H9 (cell line): ENCODE data around the gene GTF3C5. TPM values are rescaled to one million over a fixed set of nuclear protein-coding genes. Genes with fewer than 3 reads are reported as not detected.

ENCODE experiments used
- DNase-seq: peaks from one replicate; pipeline ENCODE4 v3.0.0-alpha.2; 2017
- H2AFZ ChIP-seq: one replicate; pipeline ENCODE4 v1.6.1; 2013; ENCODE audit warnings: mild to moderate bottlenecking, low read length, control low read depth, moderate library complexity
- H2AK5ac ChIP-seq: 2 replicates; pipeline ENCODE4 v1.6.1; 2013; ENCODE audit warnings: low read length, control low read depth, mixed read lengths; ENCODE audit not compliant: insufficient read length
- H2BK120ac ChIP-seq: one replicate; pipeline ENCODE4 v1.6.1; 2013; ENCODE audit warnings: low read depth, mild to moderate bottlenecking, low read length, control low read depth, inconsistent platforms; ENCODE audit not compliant: poor library complexity, severe bottlenecking
- H2BK12ac ChIP-seq: 2 replicates; pipeline ENCODE4 v1.6.1; 2013; ENCODE audit warnings: low read length, control low read depth, mixed read lengths, low read depth; ENCODE audit not compliant: insufficient read length
- H2BK15ac ChIP-seq: 2 replicates; pipeline ENCODE4 v1.6.1; 2013; ENCODE audit warnings: low read depth, low read length, control low read depth
- H2BK20ac ChIP-seq: one replicate; pipeline ENCODE4 v1.6.1; 2013; ENCODE audit warnings: low read depth, mild to moderate bottlenecking, low read length, control low read depth, inconsistent platforms; ENCODE audit not compliant: poor library complexity, severe bottlenecking
- H2BK5ac ChIP-seq: 2 replicates; pipeline ENCODE4 v1.6.1; 2013; ENCODE audit warnings: low read length, control low read depth, mixed read lengths; ENCODE audit not compliant: insufficient read length
- H3K14ac ChIP-seq: 2 replicates; pipeline ENCODE4 v1.6.1; 2013; ENCODE audit warnings: low read length, control low read depth; ENCODE audit not compliant: insufficient read depth
- H3K18ac ChIP-seq: 2 replicates; pipeline ENCODE4 v1.6.1; 2013; ENCODE audit warnings: low read depth, mild to moderate bottlenecking, mixed read lengths, low read length, control low read depth; ENCODE audit not compliant: insufficient read length
- H3K23ac ChIP-seq: 2 replicates; pipeline ENCODE4 v1.6.1; 2013; ENCODE audit warnings: low read length, control low read depth, mixed read lengths, low read depth; ENCODE audit not compliant: insufficient read length
- H3K23me2 ChIP-seq: 2 replicates; pipeline ENCODE4 v1.6.1; 2013; ENCODE audit warnings: low read depth, mild to moderate bottlenecking, mixed read lengths, low read length, control low read depth; ENCODE audit not compliant: insufficient read length, poor library complexity, severe bottlenecking
- H3K27ac ChIP-seq: 2 replicates; pipeline ENCODE4 v1.5.1; 2013; ENCODE audit warnings: low read length, control low read depth, mixed read lengths, low read depth; ENCODE audit not compliant: insufficient read length
- H3K27me3 ChIP-seq: 2 replicates; pipeline ENCODE4 v1.6.1; 2013; ENCODE audit warnings: low read length, control low read depth, inconsistent platforms; ENCODE audit not compliant: insufficient read depth
- H3K4ac ChIP-seq: 2 replicates; pipeline ENCODE4 v1.6.1; 2013; ENCODE audit warnings: low read depth, mild to moderate bottlenecking, control low read depth, inconsistent platforms, low read length, moderate library complexity
- H3K4me1 ChIP-seq: 2 replicates; pipeline ENCODE4 v1.6.1; 2013; ENCODE audit warnings: low read length, control low read depth, inconsistent platforms; ENCODE audit not compliant: insufficient read depth
- H3K4me2 ChIP-seq: 2 replicates; pipeline ENCODE4 v1.6.1; 2013; ENCODE audit warnings: low read length, control low read depth, mixed read lengths; ENCODE audit not compliant: insufficient read length, insufficient read depth
- H3K56ac ChIP-seq: 2 replicates; pipeline ENCODE4 v1.6.1; 2013; ENCODE audit warnings: low read depth, mild to moderate bottlenecking, mixed read lengths, low read length, control low read depth; ENCODE audit not compliant: insufficient read length
- H3K79me1 ChIP-seq: 2 replicates; pipeline ENCODE4 v1.6.1; 2013; ENCODE audit warnings: low read depth, mild to moderate bottlenecking, moderate library complexity, low read length, control low read depth, inconsistent platforms; ENCODE audit not compliant: insufficient read depth, poor library complexity, severe bottlenecking
- H3K79me2 ChIP-seq: 2 replicates; pipeline ENCODE4 v1.6.1; 2013; ENCODE audit warnings: low read length, control low read depth, inconsistent platforms; ENCODE audit not compliant: insufficient read depth
- H3K9ac ChIP-seq: 2 replicates; pipeline ENCODE4 v1.6.1; 2013; ENCODE audit warnings: low read length, control low read depth, mixed read lengths; ENCODE audit not compliant: insufficient read length; ENCODE audit errors: extremely low read depth
- H3K9me3 ChIP-seq: one replicate; pipeline ENCODE4 v1.6.1; 2013; ENCODE audit warnings: low read depth, low read length, inconsistent platforms; ENCODE audit not compliant: control insufficient read depth
- H3T11ph ChIP-seq: one replicate; pipeline ENCODE4 v1.6.1; 2013; ENCODE audit warnings: mild to moderate bottlenecking, low read length, control low read depth, inconsistent platforms
- H4K20me1 ChIP-seq: one replicate; pipeline ENCODE4 v1.6.1; 2013; ENCODE audit not compliant: control insufficient read depth, insufficient read length, insufficient read depth
- H4K5ac ChIP-seq: 2 replicates; pipeline ENCODE4 v1.6.1; 2013; ENCODE audit warnings: low read depth, mild to moderate bottlenecking, mixed read lengths, low read length, control low read depth; ENCODE audit not compliant: insufficient read length
- H4K8ac ChIP-seq: replicated peaks from 2 replicates; pipeline ENCODE4 v1.6.1; 2013; ENCODE audit warnings: low read length, control low read depth, mixed read lengths, low read depth; ENCODE audit not compliant: insufficient read length
- H4K91ac ChIP-seq: 2 replicates; pipeline ENCODE4 v1.6.1; 2013; ENCODE audit warnings: low read depth, mild to moderate bottlenecking, moderate library complexity, mixed read lengths, low read length, control low read depth; ENCODE audit not compliant: insufficient read length
- H3K27ac Mint-ChIP-seq, 3 experiments: 2 replicates in 2 of 3; 3 replicates in 1 of 3; pipeline ENCODE4 v1.8.0; 2020 to 2021; ENCODE audit warnings: mixed read lengths in 3 of 3, mild to moderate bottlenecking in 1 of 3, moderate library complexity in 1 of 3
- H3K27me3 Mint-ChIP-seq: 2 replicates; pipeline ENCODE4 v1.8.0; 2021; ENCODE audit warnings: low read depth, mild to moderate bottlenecking, moderate library complexity, mixed read lengths
- H3K36me3 Mint-ChIP-seq, 3 experiments: 2 replicates in 2 of 3; 3 replicates in 1 of 3; pipeline ENCODE4 v1.8.0; 2020 to 2021; ENCODE audit warnings: low read depth in 3 of 3, mixed read lengths in 3 of 3; ENCODE audit not compliant: insufficient read depth in 1 of 3
- H3K4me1 Mint-ChIP-seq, 2 experiments: 2 replicates each; pipeline ENCODE4 v1.8.0; 2020; ENCODE audit warnings: mixed read lengths in 2 of 2
- H3K4me3 Mint-ChIP-seq, 2 experiments: 2 replicates in 1 of 2; 3 replicates in 1 of 2; pipeline ENCODE4 v1.8.0; 2020 to 2021; ENCODE audit warnings: mild to moderate bottlenecking in 2 of 2, mixed read lengths in 2 of 2, moderate library complexity in 1 of 2
- H3K9me3 Mint-ChIP-seq, 2 experiments: 2 replicates in 1 of 2; 3 replicates in 1 of 2; pipeline ENCODE4 v1.8.0; 2020; ENCODE audit warnings: mild to moderate bottlenecking in 2 of 2, mixed read lengths in 2 of 2, moderate library complexity in 1 of 2
- CTCF ChIP-seq: fragments of 200-600 bp; sonication (generic); conservative IDR thresholded peaks from 3 replicates; pipeline ENCODE4 v1.8.0; 2021; ENCODE audit warnings: antibody characterized with exemption, mild to moderate bottlenecking
- WGBS: extraction: QIAGEN DNeasy Blood & Tissue Kit; methylation state at CpG from one replicate; pipeline ENCODE4 v1.1.7; 2013; ENCODE audit warnings: missing lambda C conversion rate, low lambda C conversion rate, mixed read lengths; ENCODE audit not compliant: insufficient read length; ENCODE audit errors: extremely low coverage; 5-methylcytosine and 5-hydroxymethylcytosine counted together
- total RNA-seq: library from RNA; stranded (reverse); gene quantifications from 2 replicates; pipeline ENCODE4 v1.2.1, GENCODE V29; 2021

Gene GTF3C5
- total RNA-seq, 1 experiment from 2014 or later: 88.9 TPM

DNA sequence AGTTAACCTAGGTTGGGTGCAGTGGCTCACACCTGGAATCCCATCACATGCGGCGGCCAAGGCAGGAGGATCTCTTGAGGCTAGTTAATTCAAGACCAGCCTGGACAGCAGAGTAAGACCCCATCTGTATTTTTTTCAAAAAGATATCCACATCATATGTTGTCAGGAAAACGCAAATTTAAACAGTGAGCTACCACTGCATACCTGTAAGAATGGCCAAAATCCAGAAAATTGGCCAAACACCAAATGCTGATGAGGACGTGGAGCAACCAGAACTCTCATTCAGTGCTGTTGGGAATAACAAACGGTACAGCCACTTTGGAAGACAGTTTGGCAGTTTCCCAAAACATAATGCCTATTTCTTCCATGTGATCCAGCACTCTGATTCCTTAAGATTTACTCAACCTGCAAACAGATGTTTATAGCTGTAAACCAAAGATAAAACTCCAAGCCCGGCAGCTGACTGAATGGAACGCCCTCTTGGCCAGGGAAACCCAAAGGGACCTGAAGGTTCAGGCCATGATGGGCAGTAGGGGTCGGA is 43.4 kb downstream of the GTF3C5 start:
- no peak overlapping the region for H4K8ac ChIP-seq
- no peak overlapping the region for H2AFZ ChIP-seq
- H3T11ph ChIP-seq: no peak overlapping the region
- no peaks in the 10 kb centered on the region for H3K79me2 ChIP-seq
- no peak overlapping the region for H3K14ac ChIP-seq
- H3K9me3 ChIP-seq: no peaks in the 10 kb centered on the region
- no peak overlapping the region for H2BK12ac ChIP-seq
- peaks cover 3 to 6% (median 5%) of the 10 kb centered on the region in 3 experiments; a peak in 5 of 7 replicates for H3K36me3 Mint-ChIP-seq
- H3K23me2 ChIP-seq: no peaks in the 10 kb centered on the region
- H2AK5ac ChIP-seq: no peak overlapping the region
- no peak overlapping the region for H3K4ac ChIP-seq
- no peak overlapping the region for H3K18ac ChIP-seq
- no peak overlapping the region for H2BK15ac ChIP-seq
- no peak overlapping the region for H2BK5ac ChIP-seq
- no peaks in the 10 kb centered on the region for H3K27me3 ChIP-seq
- H3K4me3 Mint-ChIP-seq: no peak overlapping the region
- DNase-seq: no peak
- no peak overlapping the region for H4K5ac ChIP-seq
- H3K9ac ChIP-seq: no peak overlapping the region
- WGBS: no CpG with 5 or more reads among the region's 8 CpGs
- no peaks in the 10 kb centered on the region for H3K79me1 ChIP-seq
- H3K56ac ChIP-seq: no peak overlapping the region
- H3K4me1 Mint-ChIP-seq: peaks cover 4 to 7% of the 10 kb centered on the region in 2 experiments; a peak in 2 of 4 replicates
- H2BK120ac ChIP-seq: no peak overlapping the region
- H4K20me1 ChIP-seq: no peaks in the 10 kb centered on the region
- H2BK20ac ChIP-seq: no peak overlapping the region
- H3K9me3 Mint-ChIP-seq: no peaks in the 10 kb centered on the region
- no peak overlapping the region for H4K91ac ChIP-seq
- no peak for TF ChIP-seq CTCF
- H3K4me2 ChIP-seq: no peak overlapping the region
- 0 out of 7 replicates have a peak overlapping the region, but pooled peaks of 1 of the 3 experiments have one; percentile 25 for H3K27ac Mint-ChIP-seq
- no peak overlapping the region for H3K27ac ChIP-seq
- no peaks in the 10 kb centered on the region for H3K4me1 ChIP-seq
- H3K27me3 Mint-ChIP-seq: peaks cover 6% of the 10 kb centered on the region
- H3K23ac ChIP-seq: no peak overlapping the region
